ENCODE data around the gene ASB2. TPM values are rescaled to one million over a fixed set of nuclear protein-coding genes. Genes with fewer than 3 reads are reported as not detected.

The ASB2 gene
- total RNA-seq, 1 donor from 2014 or later = 251 TPM

- DNase-seq = no peak
- Histone ChIP-seq H3K9me3 (replicated peaks) (no peaks in the 10 kb centered on the region), H3K27ac (replicated peaks) (no peak overlapping the region), H3K27me3 (ENCODE audit: low read depth) (no peaks in the 10 kb centered on the region), H3K4me3 (no peak overlapping the region), H3K4me1 (peaks cover 9% of the 10 kb centered on the region), H3K36me3 (peaks cover 54% of the 10 kb centered on the region)
- intact Hi-C loops (cut with micrococcal nuclease) = no loop called here
- TF ChIP-seq CTCF (IDR thresholded peaks at IDR 0.05; ENCODE audit: borderline replicate concordance) = no peak
These were observed 43.7 kb downstream of the ASB2 start for GRCh38 chr14:93932642-93933041.

GRCh38 chr14:93930989-93931307, 45.4 kb downstream of the ASB2 start:
- H3K9me3 ChIP-seq (replicated peaks) = no peaks in the 10 kb centered on the region
- no peaks in the 10 kb centered on the region for H3K4me1 ChIP-seq
- TF ChIP-seq CTCF (IDR thresholded peaks at IDR 0.05; ENCODE audit: borderline replicate concordance) = no peak
- no peak for DNase-seq
- H3K36me3 ChIP-seq = peaks cover 40% of the 10 kb centered on the region
- H3K4me3 ChIP-seq = no peak overlapping the region
- intact Hi-C loops (cut with micrococcal nuclease) = no loop called here
- H3K27me3 ChIP-seq (ENCODE audit: low read depth) = no peaks in the 10 kb centered on the region
- H3K27ac ChIP-seq (replicated peaks) = no peak overlapping the region

DNA sequence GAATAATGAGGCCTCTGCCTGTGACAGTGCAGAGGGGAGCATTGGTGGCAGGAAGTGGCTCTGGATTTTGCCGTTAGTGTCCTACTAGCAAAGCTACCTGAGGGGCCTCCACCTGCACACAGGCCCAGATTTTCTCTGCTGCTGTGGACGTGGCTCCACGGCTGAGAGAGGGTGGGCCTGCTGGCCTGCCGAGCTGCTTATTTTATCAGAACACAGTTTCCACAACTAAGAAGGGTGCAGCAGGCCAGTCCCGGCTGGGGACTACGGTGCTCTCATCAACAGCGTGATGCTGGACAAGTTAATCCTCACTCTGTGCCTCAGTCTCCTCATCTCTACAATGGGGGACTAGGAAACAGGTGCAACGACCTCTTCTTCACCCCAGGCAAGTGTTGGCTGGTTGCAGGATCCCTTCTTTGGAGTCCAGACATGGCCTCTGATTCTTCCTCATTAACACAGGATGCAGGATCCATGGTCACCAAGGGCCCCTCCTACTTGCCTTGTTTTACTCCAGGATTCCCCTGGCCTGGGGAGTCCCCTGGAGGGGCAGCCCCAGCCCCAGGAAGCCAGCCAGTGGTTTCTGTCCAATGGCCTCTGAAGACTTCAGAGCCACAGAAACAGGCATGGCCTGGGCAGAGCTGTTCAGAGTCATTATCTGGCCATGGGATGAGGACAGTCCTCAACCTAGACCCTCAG, 45.9 kb downstream of the ASB2 start:
- intact Hi-C loops (cut with micrococcal nuclease) = no loop called here
- Histone ChIP-seq H3K4me3 (no peak overlapping the region), H3K9me3 (replicated peaks) (no peaks in the 10 kb centered on the region), H3K4me1 (no peaks in the 10 kb centered on the region), H3K27ac (replicated peaks) (no peak overlapping the region), H3K36me3 (peaks cover 37% of the 10 kb centered on the region), H3K27me3 (ENCODE audit: low read depth) (no peaks in the 10 kb centered on the region)
- TF ChIP-seq CTCF (IDR thresholded peaks at IDR 0.05; ENCODE audit: borderline replicate concordance) = no peak
- DNase-seq = no peak

DNA sequence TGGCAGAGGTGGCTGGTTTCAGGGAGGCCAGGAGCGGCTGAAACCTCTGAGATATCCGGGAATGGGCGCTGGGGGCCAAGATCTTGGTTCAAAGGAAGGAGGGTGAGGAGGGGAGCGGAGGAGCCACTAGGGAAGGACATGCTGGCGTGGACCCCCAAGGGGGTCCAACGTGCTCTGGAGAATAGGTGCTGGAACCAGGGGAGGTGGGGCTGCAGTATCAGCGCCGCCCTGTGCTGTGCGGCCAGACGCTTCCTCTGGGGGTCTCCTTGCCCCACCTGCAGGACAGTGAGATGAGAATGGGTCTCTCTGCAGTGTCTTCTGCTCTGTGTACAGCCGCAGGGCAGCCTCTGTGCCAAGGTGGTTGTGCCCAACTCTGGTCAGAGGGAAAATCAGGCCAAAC, 46.7 kb downstream of the ASB2 start:
- no peaks in the 10 kb centered on the region for H3K4me1 ChIP-seq
- H3K27me3 ChIP-seq (ENCODE audit: low read depth) = no peaks in the 10 kb centered on the region
- no peaks in the 10 kb centered on the region for H3K9me3 ChIP-seq (replicated peaks)
- TF ChIP-seq CTCF (IDR thresholded peaks at IDR 0.05; ENCODE audit: borderline replicate concordance) = no peak
- no peak for DNase-seq
- intact Hi-C loops (cut with micrococcal nuclease) = no loop called here
- H3K27ac ChIP-seq (replicated peaks) = no peak overlapping the region
- H3K4me3 ChIP-seq = no peak overlapping the region
- H3K36me3 ChIP-seq = peaks cover 30% of the 10 kb centered on the region

DNA sequence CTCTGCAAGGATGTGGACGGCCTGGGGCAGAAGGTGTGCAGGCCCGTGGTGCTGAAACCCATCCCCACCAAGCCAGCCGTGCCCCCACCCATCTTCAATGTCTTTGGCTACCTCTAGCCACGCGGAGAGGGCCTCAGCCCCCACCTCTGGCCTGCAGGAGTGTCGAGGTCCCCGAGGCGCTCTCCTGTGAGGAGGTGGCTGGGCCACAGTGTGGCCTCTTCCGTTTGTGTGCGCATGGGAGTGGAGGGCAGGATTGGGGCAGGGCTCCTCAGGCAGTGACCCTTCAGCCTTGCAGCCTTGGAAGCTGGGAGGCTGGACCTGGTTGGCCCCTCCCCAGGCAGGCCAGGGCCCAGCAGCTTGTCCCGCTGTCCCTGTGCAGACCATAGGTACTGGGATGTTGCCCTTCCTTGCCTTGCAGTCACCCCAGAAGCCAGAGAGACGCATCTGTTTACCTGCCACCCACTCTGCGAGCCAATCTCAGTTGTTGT, 47.3 kb downstream of the ASB2 start:
- Histone ChIP-seq H3K27ac (replicated peaks) (no peak overlapping the region), H3K27me3 (ENCODE audit: low read depth) (no peaks in the 10 kb centered on the region), H3K4me1 (no peaks in the 10 kb centered on the region), H3K4me3 (no peak overlapping the region), H3K36me3 (peaks cover 24% of the 10 kb centered on the region), H3K9me3 (replicated peaks) (no peaks in the 10 kb centered on the region)
- TF ChIP-seq CTCF (IDR thresholded peaks at IDR 0.05; ENCODE audit: borderline replicate concordance) = no peak
- DNase-seq = no peak
- intact Hi-C loops (cut with micrococcal nuclease) = no loop called here

All from left ventricle myocardium inferior (tissue), 1 donor.